Measurements from ENCODE around the gene FSTL4.

DNA sequence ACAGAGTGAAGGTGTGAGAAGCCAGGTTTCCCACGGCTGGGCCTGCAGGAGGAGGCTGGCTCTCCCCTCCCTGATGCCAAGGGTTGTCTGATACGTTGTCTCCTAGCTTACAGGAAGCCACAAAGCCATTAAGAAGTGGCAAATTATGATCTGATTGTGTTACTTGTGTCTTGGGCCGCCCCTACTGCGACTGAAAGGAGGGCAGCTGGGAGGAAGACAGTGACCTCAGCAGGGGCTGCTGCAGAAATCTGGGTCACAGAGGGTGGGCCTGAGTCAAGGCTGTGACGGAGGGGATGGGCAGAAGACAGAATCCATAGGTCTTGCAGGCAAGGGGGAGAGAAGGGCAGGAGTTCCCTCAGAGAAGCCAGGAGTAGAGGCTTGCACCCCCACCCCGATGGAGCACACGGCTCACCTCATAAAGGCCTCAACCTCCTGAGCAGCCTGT is 145.0 kb downstream of the FSTL4 start:
- TF ChIP-seq, protein P1, sequence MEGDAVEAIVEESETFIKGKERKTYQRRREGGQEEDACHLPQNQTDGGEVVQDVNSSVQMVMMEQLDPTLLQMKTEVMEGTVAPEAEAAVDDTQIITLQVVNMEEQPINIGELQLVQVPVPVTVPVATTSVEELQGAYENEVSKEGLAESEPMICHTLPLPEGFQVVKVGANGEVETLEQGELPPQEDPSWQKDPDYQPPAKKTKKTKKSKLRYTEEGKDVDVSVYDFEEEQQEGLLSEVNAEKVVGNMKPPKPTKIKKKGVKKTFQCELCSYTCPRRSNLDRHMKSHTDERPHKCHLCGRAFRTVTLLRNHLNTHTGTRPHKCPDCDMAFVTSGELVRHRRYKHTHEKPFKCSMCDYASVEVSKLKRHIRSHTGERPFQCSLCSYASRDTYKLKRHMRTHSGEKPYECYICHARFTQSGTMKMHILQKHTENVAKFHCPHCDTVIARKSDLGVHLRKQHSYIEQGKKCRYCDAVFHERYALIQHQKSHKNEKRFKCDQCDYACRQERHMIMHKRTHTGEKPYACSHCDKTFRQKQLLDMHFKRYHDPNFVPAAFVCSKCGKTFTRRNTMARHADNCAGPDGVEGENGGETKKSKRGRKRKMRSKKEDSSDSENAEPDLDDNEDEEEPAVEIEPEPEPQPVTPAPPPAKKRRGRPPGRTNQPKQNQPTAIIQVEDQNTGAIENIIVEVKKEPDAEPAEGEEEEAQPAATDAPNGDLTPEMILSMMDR (conservative IDR thresholded peaks at IDR 0.05; ENCODE audit: low read depth, low read length) = no peak
- TF ChIP-seq POLR2A (IDR thresholded peaks at IDR 0.05; ENCODE audit: low read depth, low read length) (no peak), RCOR1 (IDR thresholded peaks at IDR 0.05; ENCODE audit: insufficient replicate concordance, low read length) (no peak), MAFK (IDR thresholded peaks at IDR 0.05; ENCODE audit: low read depth, low read length) (no peak), CEBPB (IDR thresholded peaks at IDR 0.05; ENCODE audit: low read depth, low read length) (no peak), SMC3 (IDR thresholded peaks at IDR 0.05; ENCODE audit: low read depth, low read length) (no peak), RAD21 (IDR thresholded peaks at IDR 0.05; ENCODE audit: low read length) (no peak), CHD1 (IDR thresholded peaks at IDR 0.05; ENCODE audit: low read depth, low read length) (no peak), FOS (IDR thresholded peaks at IDR 0.05; ENCODE audit: low read depth, low read length) (no peak)
- TF ChIP-seq, protein P2, sequence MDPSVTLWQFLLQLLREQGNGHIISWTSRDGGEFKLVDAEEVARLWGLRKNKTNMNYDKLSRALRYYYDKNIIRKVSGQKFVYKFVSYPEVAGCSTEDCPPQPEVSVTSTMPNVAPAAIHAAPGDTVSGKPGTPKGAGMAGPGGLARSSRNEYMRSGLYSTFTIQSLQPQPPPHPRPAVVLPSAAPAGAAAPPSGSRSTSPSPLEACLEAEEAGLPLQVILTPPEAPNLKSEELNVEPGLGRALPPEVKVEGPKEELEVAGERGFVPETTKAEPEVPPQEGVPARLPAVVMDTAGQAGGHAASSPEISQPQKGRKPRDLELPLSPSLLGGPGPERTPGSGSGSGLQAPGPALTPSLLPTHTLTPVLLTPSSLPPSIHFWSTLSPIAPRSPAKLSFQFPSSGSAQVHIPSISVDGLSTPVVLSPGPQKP (IDR thresholded peaks at IDR 0.05; ENCODE audit: borderline replicate concordance, low read depth, low read length) = no peak
- TF ChIP-seq, protein P3, sequence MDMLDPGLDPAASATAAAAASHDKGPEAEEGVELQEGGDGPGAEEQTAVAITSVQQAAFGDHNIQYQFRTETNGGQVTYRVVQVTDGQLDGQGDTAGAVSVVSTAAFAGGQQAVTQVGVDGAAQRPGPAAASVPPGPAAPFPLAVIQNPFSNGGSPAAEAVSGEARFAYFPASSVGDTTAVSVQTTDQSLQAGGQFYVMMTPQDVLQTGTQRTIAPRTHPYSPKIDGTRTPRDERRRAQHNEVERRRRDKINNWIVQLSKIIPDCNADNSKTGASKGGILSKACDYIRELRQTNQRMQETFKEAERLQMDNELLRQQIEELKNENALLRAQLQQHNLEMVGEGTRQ (IDR thresholded peaks at IDR 0.05; ENCODE audit: low read depth, low read length) = no peak

Measured in IMR-90 (cell line).